SU-DHL-6 (cell line): ENCODE measurements around the gene ACVRL1.

Experiments used
- H2AFZ ChIP-seq: fragments of 200-600 bp; sonication (generic); 2 replicates; pipeline ENCODE4 v1.6.1; 2014; ENCODE audit warnings: low read depth, mild to moderate bottlenecking, moderate library complexity, mixed read lengths, antibody characterized with exemption, low read length; ENCODE audit not compliant: severe bottlenecking
- H3F3A ChIP-seq: fragments of 200-600 bp; shearing (Covaris generic); 2 replicates; pipeline ENCODE4 v1.6.0; 2016; ENCODE audit warnings: antibody characterized with exemption, mild to moderate bottlenecking; ENCODE audit not compliant: insufficient read depth
- H3K27ac ChIP-seq: fragments of 200-600 bp; sonication (generic); 2 replicates; pipeline ENCODE4 v1.5.1; 2016; ENCODE audit warnings: low read depth, mild to moderate bottlenecking, low read length, moderate library complexity, mixed read lengths
- H3K27me3 ChIP-seq: fragments of 200-600 bp; sonication (generic), shearing (Covaris generic); 2 replicates; pipeline ENCODE4 v1.6.0; 2014; ENCODE audit warnings: mild to moderate bottlenecking, low read length
- H3K36me3 ChIP-seq: fragments of 200-600 bp; sonication (generic); 2 replicates; pipeline ENCODE4 v1.6.1; 2014; ENCODE audit warnings: mild to moderate bottlenecking, low read length, mixed read lengths
- H3K4me2 ChIP-seq: fragments of 300-600, 200-600 bp; shearing (Covaris generic), sonication (generic); 2 replicates; pipeline ENCODE4 v1.6.0; 2014; ENCODE audit warnings: low read length, low read depth, mild to moderate bottlenecking; ENCODE audit not compliant: poor library complexity, severe bottlenecking
- H3K4me3 ChIP-seq: fragments of 200-600 bp; sonication (generic); 2 replicates; pipeline ENCODE4 v1.5.1; 2014; ENCODE audit warnings: antibody characterized with exemption, low read length, mild to moderate bottlenecking, mixed read lengths; ENCODE audit not compliant: insufficient read depth, poor library complexity, severe bottlenecking
- H3K79me2 ChIP-seq: fragments of 200-600 bp; sonication (generic); 2 replicates; pipeline ENCODE4 v1.6.1; 2014; ENCODE audit warnings: mild to moderate bottlenecking, low read length, moderate library complexity; ENCODE audit not compliant: insufficient read depth
- H3K9ac ChIP-seq: fragments of 200-600 bp; sonication (generic); 2 replicates; pipeline ENCODE4 v1.7.0; 2014; ENCODE audit warnings: mild to moderate bottlenecking, low read length
- H3K9me2 ChIP-seq: fragments of 200-600 bp; sonication (generic); replicated peaks from 2 replicates; pipeline ENCODE4 v1.6.1; 2014; ENCODE audit warnings: low read length; ENCODE audit not compliant: insufficient read depth
- H3K9me3 ChIP-seq: fragments of 200-600 bp; sonication (generic); 2 replicates; pipeline ENCODE4 v1.6.1; 2014; ENCODE audit warnings: low read length, mixed read lengths; ENCODE audit not compliant: insufficient read depth
- H4K20me1 ChIP-seq: fragments of 200-600 bp; sonication (generic); 2 replicates; pipeline ENCODE4 v1.6.1; 2014; ENCODE audit warnings: low read depth, mild to moderate bottlenecking, antibody characterized with exemption, low read length, moderate library complexity, mixed read lengths
- CTCF ChIP-seq: fragments of 200-600 bp; sonication (generic); IDR thresholded peaks from one replicate; pipeline ENCODE4 v1.5.1; 2017; ENCODE audit warnings: antibody characterized with exemption, mild to moderate bottlenecking, low read length, moderate library complexity; ENCODE audit not compliant: insufficient read depth, poor library complexity, severe bottlenecking
- EZH2phosphoT487 ChIP-seq: fragments of 200-600 bp; sonication (generic), shearing (Covaris generic); conservative IDR thresholded peaks from 2 replicates; pipeline ENCODE4 v1.6.1; 2018; ENCODE audit warnings: mild to moderate bottlenecking, antibody characterized with exemption, low read length, moderate library complexity, mixed read lengths

Gene ACVRL1

GRCh38 chr12:51932218-51933076, 25.1 kb downstream of the ACVRL1 start:
- H2AFZ ChIP-seq: no peak overlapping the region
- H3K27me3 ChIP-seq: no peaks in the 10 kb centered on the region
- no peaks in the 10 kb centered on the region for H3F3A ChIP-seq
- H3K4me2 ChIP-seq: no peak overlapping the region
- H3K9me2 ChIP-seq: no peaks in the 10 kb centered on the region
- H3K9me3 ChIP-seq: no peaks in the 10 kb centered on the region
- H3K4me3 ChIP-seq: no peak overlapping the region
- H3K79me2 ChIP-seq: no peaks in the 10 kb centered on the region
- no peaks in the 10 kb centered on the region for H3K36me3 ChIP-seq
- H3K27ac ChIP-seq: no peak overlapping the region
- H3K9ac ChIP-seq: no peak overlapping the region
- TF ChIP-seq CTCF: no peak
- no peak for TF ChIP-seq EZH2phosphoT487
- no peaks in the 10 kb centered on the region for H4K20me1 ChIP-seq

- Histone ChIP-seq H3K27ac (no peak overlapping the region), H3F3A (no peaks in the 10 kb centered on the region), H3K36me3 (no peaks in the 10 kb centered on the region), H2AFZ (no peak overlapping the region), H3K79me2 (no peaks in the 10 kb centered on the region), H3K4me2 (no peak overlapping the region), H3K9me3 (no peaks in the 10 kb centered on the region), H3K27me3 (no peaks in the 10 kb centered on the region), H3K9me2 (no peaks in the 10 kb centered on the region), H3K9ac (no peak overlapping the region), H4K20me1 (no peaks in the 10 kb centered on the region), H3K4me3 (no peak overlapping the region)
- TF ChIP-seq CTCF (no peak), EZH2phosphoT487 (no peak)
These were observed 26.8 kb downstream of the ACVRL1 start for GRCh38 chr12:51934080-51934479.

GRCh38 chr12:51937926-51938325, 30.6 kb downstream of the ACVRL1 start:
- Histone ChIP-seq H3K9me2 (no peaks in the 10 kb centered on the region), H3K36me3 (no peaks in the 10 kb centered on the region), H2AFZ (no peak overlapping the region), H3F3A (no peaks in the 10 kb centered on the region), H3K9ac (no peak overlapping the region), H4K20me1 (no peaks in the 10 kb centered on the region), H3K4me2 (no peak overlapping the region), H3K4me3 (no peak overlapping the region), H3K9me3 (no peaks in the 10 kb centered on the region), H3K79me2 (no peaks in the 10 kb centered on the region), H3K27me3 (no peaks in the 10 kb centered on the region), H3K27ac (no peak overlapping the region)
- no peak for TF ChIP-seq EZH2phosphoT487
- TF ChIP-seq CTCF: no peak
